ENCODE results near the gene YBEY. TPM values are rescaled to one million over a fixed set of nuclear protein-coding genes. Genes with fewer than 3 reads are reported as not detected.

The YBEY gene
- total RNA-seq, 2 experiments from 2014 or later: 18.3 to 23.5 TPM

DNA sequence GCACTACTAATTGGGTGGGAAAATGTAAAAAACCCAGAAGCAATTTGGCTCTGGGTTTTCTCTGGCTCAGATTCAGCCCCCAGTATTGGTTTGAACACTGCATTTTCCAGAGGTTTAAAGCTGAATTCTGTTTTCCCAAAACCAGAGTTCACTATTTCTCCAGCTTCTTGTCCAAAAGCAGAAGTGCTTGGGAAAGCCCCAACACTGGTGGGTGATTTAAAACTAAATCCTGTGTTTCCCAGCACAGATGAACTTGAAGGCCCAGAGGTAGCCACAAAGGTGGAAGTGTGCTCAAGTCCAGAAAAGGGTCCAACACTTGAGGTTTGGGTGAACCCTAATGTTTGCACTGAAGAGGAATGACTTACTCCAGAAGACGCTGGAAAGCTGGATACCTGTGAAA lies 1.4 kb upstream of the YBEY start:
- no peaks in the 10 kb centered on the region for H3K9me3 ChIP-seq (ENCODE audit: low read length)
- peaks cover 25% of the 10 kb centered on the region; the same call in 1 of the 2 replicates for H4K20me1 ChIP-seq (ENCODE audit: insufficient read depth, low read length)
- H3K79me2 ChIP-seq (ENCODE audit: insufficient read depth, low read depth, low read length): peaks cover 68% of the 10 kb centered on the region
- peak overlapping the region; percentile 26 for H3K27ac ChIP-seq (ENCODE audit: low read depth, low read length, poor library complexity, severe bottlenecking)
- peak overlapping the region; percentile 86 for H3K4me2 ChIP-seq (ENCODE audit: low read length)
- no peak overlapping the region for H2AFZ ChIP-seq (ENCODE audit: low read length)
- peaks cover 46% of the 10 kb centered on the region for H3K36me3 ChIP-seq (ENCODE audit: insufficient read depth, low read length)
- H3K4me3 ChIP-seq (ENCODE audit: low read depth, low read length, poor library complexity, severe bottlenecking): peak overlapping the region; percentile 78
- intact Hi-C loops (cut with micrococcal nuclease; ENCODE audit: unreplicated experiment): loop anchor here (5.0 kb wide), 1 partner anchor 57 kb away; the partner anchor contains the start of gene LSS
- ChIA-PET POLR2A (interaction anchor here (1.0 kb wide), 1 partner anchor 50 kb away, joined by 3 read pairs; no protein-coding TSS in a partner anchor), CTCF (ENCODE audit: unreplicated experiment) (no interaction called here)
- peaks cover 35% of the 10 kb centered on the region for H3K4me1 ChIP-seq (ENCODE audit: insufficient read depth, low read length, poor library complexity, severe bottlenecking)
- no peaks in the 10 kb centered on the region for H3K9me2 ChIP-seq (ENCODE audit: insufficient read depth, low read length)
- BruUV-seq (replicated peaks): no TSS peak
- TF ChIP-seq, protein P1, sequence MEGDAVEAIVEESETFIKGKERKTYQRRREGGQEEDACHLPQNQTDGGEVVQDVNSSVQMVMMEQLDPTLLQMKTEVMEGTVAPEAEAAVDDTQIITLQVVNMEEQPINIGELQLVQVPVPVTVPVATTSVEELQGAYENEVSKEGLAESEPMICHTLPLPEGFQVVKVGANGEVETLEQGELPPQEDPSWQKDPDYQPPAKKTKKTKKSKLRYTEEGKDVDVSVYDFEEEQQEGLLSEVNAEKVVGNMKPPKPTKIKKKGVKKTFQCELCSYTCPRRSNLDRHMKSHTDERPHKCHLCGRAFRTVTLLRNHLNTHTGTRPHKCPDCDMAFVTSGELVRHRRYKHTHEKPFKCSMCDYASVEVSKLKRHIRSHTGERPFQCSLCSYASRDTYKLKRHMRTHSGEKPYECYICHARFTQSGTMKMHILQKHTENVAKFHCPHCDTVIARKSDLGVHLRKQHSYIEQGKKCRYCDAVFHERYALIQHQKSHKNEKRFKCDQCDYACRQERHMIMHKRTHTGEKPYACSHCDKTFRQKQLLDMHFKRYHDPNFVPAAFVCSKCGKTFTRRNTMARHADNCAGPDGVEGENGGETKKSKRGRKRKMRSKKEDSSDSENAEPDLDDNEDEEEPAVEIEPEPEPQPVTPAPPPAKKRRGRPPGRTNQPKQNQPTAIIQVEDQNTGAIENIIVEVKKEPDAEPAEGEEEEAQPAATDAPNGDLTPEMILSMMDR (conservative IDR thresholded peaks at IDR 0.05; ENCODE audit: low read length): no peak
- TF ChIP-seq EZH2phosphoT487 (IDR thresholded peaks at IDR 0.05; ENCODE audit: borderline replicate concordance, low read depth, low read length): no peak
- DNase-seq (ENCODE audit: low spot score): no peak

DNA sequence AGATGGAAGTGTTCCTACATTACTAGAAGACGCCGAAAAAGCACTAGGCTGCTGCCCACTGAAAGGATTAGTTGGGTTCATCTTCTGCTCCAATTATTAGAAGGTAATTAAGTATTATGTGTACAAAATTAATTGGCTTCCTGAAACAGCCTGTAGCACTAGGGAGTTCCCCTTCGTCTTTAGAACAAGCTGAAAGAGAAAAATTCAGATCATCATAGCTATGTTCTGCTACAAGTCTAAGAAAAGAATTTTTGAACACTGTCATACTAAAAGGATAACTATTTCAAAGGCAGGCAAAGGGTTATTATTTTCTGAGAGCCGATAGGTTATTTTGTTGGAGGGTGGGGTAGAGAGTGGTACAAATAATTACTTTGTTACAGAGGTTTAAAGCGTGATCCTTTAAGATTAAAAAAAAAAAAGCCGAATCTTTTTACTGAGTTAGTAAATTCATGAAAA lies 908 bp upstream of the YBEY start, which contains the start of gene MCM3AP:
Gene MCM3AP, minus strand, starts transcription at position 406 of the 456 bp plus-strand sequence. Its CDS starts 325 bp downstream, at position 81.
- TF ChIP-seq, protein P1 (conservative IDR thresholded peaks at IDR 0.05; ENCODE audit: low read length): no peak
- no peak for TF ChIP-seq EZH2phosphoT487 (IDR thresholded peaks at IDR 0.05; ENCODE audit: borderline replicate concordance, low read depth, low read length)
- peak within 1 kb of the TSS; percentile 78 for H3K27ac ChIP-seq (ENCODE audit: low read depth, low read length, poor library complexity, severe bottlenecking)
- no peaks in the 10 kb centered on the region for H3K9me3 ChIP-seq (ENCODE audit: low read length)
- H3K36me3 ChIP-seq (ENCODE audit: insufficient read depth, low read length): peaks cover 41% of the 10 kb centered on the region
- BruUV-seq (replicated peaks): TSS peak; percentile 76
- no peak for DNase-seq (ENCODE audit: low spot score)
- peak within 1 kb of the TSS; percentile 78 for H3K4me3 ChIP-seq (ENCODE audit: low read depth, low read length, poor library complexity, severe bottlenecking)
- H2AFZ ChIP-seq (ENCODE audit: low read length): peak within 1 kb of the TSS; percentile 67; the same call in 1 of the 2 replicates
- H4K20me1 ChIP-seq (ENCODE audit: insufficient read depth, low read length): peaks cover 25% of the 10 kb centered on the region; the same call in 1 of the 2 replicates
- peaks cover 65% of the 10 kb centered on the region for H3K79me2 ChIP-seq (ENCODE audit: insufficient read depth, low read depth, low read length)
- peak within 1 kb of the TSS; percentile 86 for H3K4me2 ChIP-seq (ENCODE audit: low read length)
- intact Hi-C loops (cut with micrococcal nuclease; ENCODE audit: unreplicated experiment): loop anchor here (5.0 kb wide), 1 partner anchor 58 kb away; the partner anchor contains the start of gene LSS
- POLR2A ChIA-PET: interaction anchor here (1.0 kb wide), 1 partner anchor 51 kb away, joined by 3 read pairs; no protein-coding TSS in a partner anchor
- no peaks in the 10 kb centered on the region for H3K9me2 ChIP-seq (ENCODE audit: insufficient read depth, low read length)
- CTCF ChIA-PET (ENCODE audit: unreplicated experiment): no interaction called here
- peaks cover 40% of the 10 kb centered on the region for H3K4me1 ChIP-seq (ENCODE audit: insufficient read depth, low read length, poor library complexity, severe bottlenecking)

DNA sequence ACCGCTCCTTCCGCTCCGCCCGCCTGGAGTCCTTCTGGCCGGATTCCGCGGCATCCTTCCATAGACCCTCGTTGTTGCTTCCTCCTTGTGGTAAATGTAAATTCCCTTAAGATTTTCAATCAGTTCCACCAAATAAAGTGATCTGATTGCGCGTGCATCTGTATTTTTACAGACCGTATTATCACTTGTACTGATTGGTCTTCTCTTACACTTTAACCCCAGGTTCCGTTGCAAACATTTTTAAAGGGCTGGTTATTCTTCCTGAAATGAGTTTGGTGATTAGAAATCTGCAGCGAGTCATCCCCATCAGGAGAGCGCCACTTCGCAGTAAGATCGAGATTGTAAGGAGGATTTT lies 483 bp downstream of the YBEY start:
- no peaks in the 10 kb centered on the region for H3K9me2 ChIP-seq (ENCODE audit: insufficient read depth, low read length)
- ChIA-PET POLR2A (no interaction called here), CTCF (ENCODE audit: unreplicated experiment) (no interaction called here)
- peak overlapping the region; percentile 86 for H3K4me2 ChIP-seq (ENCODE audit: low read length)
- H3K36me3 ChIP-seq (ENCODE audit: insufficient read depth, low read length): peaks cover 35% of the 10 kb centered on the region
- no peaks in the 10 kb centered on the region for H3K9me3 ChIP-seq (ENCODE audit: low read length)
- H3K4me3 ChIP-seq (ENCODE audit: low read depth, low read length, poor library complexity, severe bottlenecking): peak overlapping the region; percentile 78
- H3K79me2 ChIP-seq (ENCODE audit: insufficient read depth, low read depth, low read length): peaks cover 51% of the 10 kb centered on the region
- peaks cover 50% of the 10 kb centered on the region for H3K4me1 ChIP-seq (ENCODE audit: insufficient read depth, low read length, poor library complexity, severe bottlenecking)
- peaks cover 25% of the 10 kb centered on the region; the same call in 1 of the 2 replicates for H4K20me1 ChIP-seq (ENCODE audit: insufficient read depth, low read length)
- peak overlapping the region; percentile 78 for H3K27ac ChIP-seq (ENCODE audit: low read depth, low read length, poor library complexity, severe bottlenecking)
- no TSS peak for BruUV-seq (replicated peaks)
- TF ChIP-seq EZH2phosphoT487 (IDR thresholded peaks at IDR 0.05; ENCODE audit: borderline replicate concordance, low read depth, low read length): no peak
- TF ChIP-seq, protein P1 (conservative IDR thresholded peaks at IDR 0.05; ENCODE audit: low read length): no peak
- peak overlapping the region; percentile 67; the same call in 1 of the 2 replicates for H2AFZ ChIP-seq (ENCODE audit: low read length)
- no peak for DNase-seq (ENCODE audit: low spot score)
- intact Hi-C loops (cut with micrococcal nuclease; ENCODE audit: unreplicated experiment): loop anchor here (1.0 to 5.0 kb wide), 2 partner anchors 38 to 59 kb away; partner anchors contain the start of genes LSS and PCNT
